Tibial artery (tissue), 4 donors: ENCODE measurements around the gene EXOC6B.
A peak's percentile ranks its signal among the peaks of the same experiment; 100 is the strongest.

Source experiments
- DNase-seq, 2 donors: peaks; one replicate each; pipeline ENCODE4 v3.0.0-alpha.2; 2019
- H3K27ac ChIP-seq, 2 donors: fragments of 200-600 bp; sonication (generic) in 1 of 2; 1 replicate in 1 of 2; 2 replicates in 1 of 2; pipeline ENCODE4 v1.5.1; 2018 to 2019; ENCODE audit warnings: mild to moderate bottlenecking in 1 of 2
- H3K27me3 ChIP-seq, 2 donors: fragments of 200-600 bp; sonication (generic) in 1 of 2; one replicate each; pipeline versions ENCODE4 v1.5.1 to v1.6.0; 2016 to 2019
- H3K36me3 ChIP-seq, 3 donors: fragments of 200-600 bp; sonication (generic) in 2 of 3; one replicate each; pipeline ENCODE4 v1.5.1; 2016 to 2019; ENCODE audit warnings: mild to moderate bottlenecking in 2 of 3
- H3K4me1 ChIP-seq, 4 donors: fragments of 200-600 bp; sonication (generic) in 2 of 4; 1 replicate in 3 of 4; 2 replicates in 1 of 4; pipeline ENCODE4 v1.5.1; 2016 to 2019
- H3K4me3 ChIP-seq, 2 donors: fragments of 200-600 bp; sonication (generic) in 1 of 2; 1 replicate in 1 of 2; 2 replicates in 1 of 2; pipeline ENCODE4 v1.5.1; 2018 to 2019; ENCODE audit warnings: mild to moderate bottlenecking in 2 of 2
- H3K9me3 ChIP-seq, 3 donors: fragments of 200-600 bp; sonication (generic) in 1 of 3; one replicate each; pipeline ENCODE4 v1.5.1; 2016 to 2019
- CTCF ChIP-seq, 2 experiments: fragments of 200-600 bp in 1 of 2; fragments of 450-650 bp in 1 of 2; IDR thresholded peaks; one replicate each; pipeline ENCODE4 v1.5.1; 2017 to 2019; ENCODE audit warnings: antibody characterized with exemption in 2 of 2, mild to moderate bottlenecking in 1 of 2, moderate library complexity in 1 of 2
- intact Hi-C: fragments of 100-400 bp; cut with DNase I; formaldehyde crosslinking; loops from one replicate; pipeline ENCODE4 v1.15.0; 2023; ENCODE audit warnings: low total_unique reads

EXOC6B gene

GRCh38 chr2:72143441-72144273, 682.2 kb downstream of the EXOC6B start:
- DNase-seq: peak in 1 of 2 donors; percentile 70
- Histone ChIP-seq H3K27me3 (peaks cover 0 to 35% of the 10 kb centered on the region in 2 donors), H3K4me3 (peak overlapping the region; percentile 52 to 58), H3K9me3 (no peaks in the 10 kb centered on the region), H3K36me3 (no peaks in the 10 kb centered on the region), H3K4me1 (peaks cover 0 to 80% (median 71%) of the 10 kb centered on the region in 4 donors), H3K27ac (peak overlapping the region; percentile 62 to 65)
- no peak for TF ChIP-seq CTCF (IDR thresholded peaks at IDR 0.05)
- intact Hi-C loops: loop anchor here (5.0 to 10.0 kb wide), 2 partner anchors 266 to 449 kb away; no protein-coding TSS in a partner anchor

GRCh38 chr2:72142570-72143440, 683.0 kb downstream of the EXOC6B start:
- peak; percentile 79 to 91 for DNase-seq
- Histone ChIP-seq H3K36me3 (no peaks in the 10 kb centered on the region), H3K4me1 (peaks cover 0 to 83% (median 72%) of the 10 kb centered on the region in 4 donors), H3K27ac (peak overlapping the region; percentile 62 to 65), H3K27me3 (peaks cover 0 to 30% of the 10 kb centered on the region in 2 donors), H3K9me3 (no peaks in the 10 kb centered on the region), H3K4me3 (peak overlapping the region; percentile 52 to 58)
- TF ChIP-seq CTCF (IDR thresholded peaks at IDR 0.05): no peak
- intact Hi-C loops: loop anchor here (5.0 to 10.0 kb wide), 2 partner anchors 266 to 448 kb away; no protein-coding TSS in a partner anchor

GRCh38 chr2:72141881-72142451, 683.9 kb downstream of the EXOC6B start:
- intact Hi-C loops: loop anchor here (5.0 to 10.0 kb wide), 2 partner anchors 265 to 447 kb away; no protein-coding TSS in a partner anchor
- TF ChIP-seq CTCF (IDR thresholded peaks at IDR 0.05): no peak
- H3K9me3 ChIP-seq: no peaks in the 10 kb centered on the region
- peak in 1 of 2 donors; percentile 62 for DNase-seq
- no peaks in the 10 kb centered on the region for H3K36me3 ChIP-seq
- peak overlapping the region in 1 of 2 donors; percentile 65 for H3K27ac ChIP-seq
- peaks cover 0 to 78% (median 66%) of the 10 kb centered on the region in 4 donors for H3K4me1 ChIP-seq
- H3K4me3 ChIP-seq: no peak overlapping the region
- peaks cover 0 to 22% of the 10 kb centered on the region in 2 donors for H3K27me3 ChIP-seq

GRCh38 chr2:72141032-72141645, 684.7 kb downstream of the EXOC6B start:
- Histone ChIP-seq H3K4me1 (peaks cover 0 to 70% (median 58%) of the 10 kb centered on the region in 4 donors), H3K4me3 (no peak overlapping the region), H3K27me3 (peaks cover 0 to 14% of the 10 kb centered on the region in 2 donors), H3K36me3 (no peaks in the 10 kb centered on the region), H3K27ac (no peak overlapping the region), H3K9me3 (no peaks in the 10 kb centered on the region)
- peak in 1 of 2 donors; percentile 51 for DNase-seq
- intact Hi-C loops: loop anchor here (5.0 to 10.0 kb wide), 2 partner anchors 264 to 446 kb away; no protein-coding TSS in a partner anchor
- TF ChIP-seq CTCF (IDR thresholded peaks at IDR 0.05): no peak

- no peak for TF ChIP-seq CTCF (IDR thresholded peaks at IDR 0.05)
- Histone ChIP-seq H3K27ac (no peak overlapping the region), H3K4me3 (no peak overlapping the region), H3K9me3 (no peaks in the 10 kb centered on the region), H3K27me3 (peaks cover 0 to 8% of the 10 kb centered on the region in 2 donors), H3K36me3 (no peaks in the 10 kb centered on the region), H3K4me1 (peaks cover 0 to 64% (median 53%) of the 10 kb centered on the region in 4 donors)
- intact Hi-C loops: loop anchor here (5.0 to 10.0 kb wide), 2 partner anchors 263 to 446 kb away; no protein-coding TSS in a partner anchor
- DNase-seq: peak in 1 of 2 donors; percentile 54
These were observed 685.2 kb downstream of the EXOC6B start for GRCh38 chr2:72140621-72140960.
